ENCODE measurements around the gene HNRNPA0. TPM values are rescaled to one million over a fixed set of nuclear protein-coding genes. Genes with fewer than 3 reads are reported as not detected.

Gene HNRNPA0
- total and polyA plus RNA-seq, 9 of the 15 experiments (the other 6 are each of a cell fraction or from before 2014, with no cell fraction given): 5.0 to 33.3 (median 10.7) TPM

GRCh38 chr5:137736496-137736895, 17.7 kb downstream of the HNRNPA0 start (continued):
- TF ChIP-seq ZNF398 (CRISPR knock-in tag; IDR thresholded peaks at IDR 0.05): no peak
- no peak for TF ChIP-seq SETDB1 (IDR thresholded peaks at IDR 0.05; ENCODE audit: low read length)

- intact Hi-C loops (cut with micrococcal nuclease) (no loop called here), in situ Hi-C loops (cut with MboI) (no loop called here)
- peak; percentile 55 for FAIRE-seq
- Histone ChIP-seq H3K9me3 (replicated peaks; ENCODE audit: control insufficient read depth, insufficient read depth, low read depth, low read length) (no peaks in the 10 kb centered on the region), H4K20me1 (replicated peaks; ENCODE audit: control insufficient read depth, insufficient read depth, low read length) (no peaks in the 10 kb centered on the region), H2AFZ (ENCODE audit: low read depth, low read length) (no peak within 1 kb of the TSS), H3K4me2 (ENCODE audit: insufficient read depth, low read length) (no peak within 1 kb of the TSS), H3K27me3 (ENCODE audit: control insufficient read depth in 2 of 2, insufficient read depth in 2 of 2, low read length in 2 of 2) (peaks cover 12 to 24% of the 10 kb centered on the region in 2 experiments; a peak in 4 of 5 replicates), H3K36me3 (ENCODE audit: control insufficient read depth, insufficient read depth, low read length) (no peaks in the 10 kb centered on the region), H3K27ac (ENCODE audit: extremely low read depth, low read depth, low read length) (no peak within 1 kb of the TSS), H3K4me1 (replicated peaks in 1 of 2; ENCODE audit: control insufficient read depth in 2 of 2, insufficient read depth in 2 of 2, low read length in 2 of 2) (no peaks in the 10 kb centered on the region; a peak in 1 of 5 replicates), H3K9me1 (ENCODE audit: control insufficient read depth, insufficient read depth, low read length) (no peaks in the 10 kb centered on the region), H3K9ac (ENCODE audit: insufficient read depth in 1 of 2, low read depth in 2 of 2, low read length in 2 of 2) (peak within 1 kb of the TSS in 1 of 2 experiments; percentile 7; a peak in 1 of 4 replicates), H3K79me2 (ENCODE audit: control insufficient read depth, insufficient read depth, low read length) (no peaks in the 10 kb centered on the region), H3K4me3 (no peak within 1 kb of the TSS)
- ATAC-seq: peak; percentile 65
- DNase-seq (ENCODE audit: extremely low read depth in 1 of 4, low spot score in 3 of 4): no peak
- 0% methylated on average over 9 of the region's 12 CpGs for WGBS (ENCODE audit: insufficient coverage, low coverage, missing lambda C conversion rate)
- CTCF ChIA-PET (ENCODE audit: low intra/inter-chr PET ratio): interaction anchor here (0.9 kb wide), 1 partner anchor 10 kb away, joined by 3 read pairs; no protein-coding TSS in a partner anchor
- POLR2A ChIA-PET: interaction anchor here (0.5 to 1.3 kb wide), 4 partner anchors 8 to 1201 kb away, joined by 3 read pairs; no protein-coding TSS in a partner anchor
- no TSS peak for BruUV-seq (replicated peaks)
- TF ChIP-seq C11orf30 (IDR thresholded peaks at IDR 0.05; ENCODE audit: low read depth) (peak; percentile 27; the same call in 1 of the 2 replicates), ZNF398 (CRISPR knock-in tag; IDR thresholded peaks at IDR 0.05) (no peak), ELK1 (CRISPR knock-in tag; IDR thresholded peaks at IDR 0.05) (no peak), BCLAF1 (IDR thresholded peaks at IDR 0.05; ENCODE audit: borderline replicate concordance in 1 of 2, control insufficient read depth in 1 of 2, low read depth in 2 of 2, low read length in 1 of 2) (no peak), RBM14 (IDR thresholded peaks at IDR 0.05; ENCODE audit: borderline replicate concordance, insufficient read depth, low read depth, low read length) (no peak), LEF1 (IDR thresholded peaks at IDR 0.05) (no peak), SMARCC2 (IDR thresholded peaks at IDR 0.05; ENCODE audit: low read depth) (no peak)
Observed at GRCh38 chr5:137735555-137736284, 18.4 kb downstream of the HNRNPA0 start, which contains the start of gene KLHL3. Gene KLHL3 (minus strand): TSS chr5:137736089. CDS start chr5:137735646, 443 bp downstream.

All from K562 (cell line).